Putamen (tissue), 1 donor: ENCODE measurements around the gene TSPEAR.
"Not testable (repeated sequence)": the region's sequence is repeated elsewhere in the genome, so short reads cannot be mapped to it uniquely, and the experiment has no call there.

Experiments
- DNase-seq: peaks from one replicate; pipeline ENCODE4 v3.0.0-alpha.2; 2016; ENCODE audit warnings: low spot score

The TSPEAR gene

DNA sequence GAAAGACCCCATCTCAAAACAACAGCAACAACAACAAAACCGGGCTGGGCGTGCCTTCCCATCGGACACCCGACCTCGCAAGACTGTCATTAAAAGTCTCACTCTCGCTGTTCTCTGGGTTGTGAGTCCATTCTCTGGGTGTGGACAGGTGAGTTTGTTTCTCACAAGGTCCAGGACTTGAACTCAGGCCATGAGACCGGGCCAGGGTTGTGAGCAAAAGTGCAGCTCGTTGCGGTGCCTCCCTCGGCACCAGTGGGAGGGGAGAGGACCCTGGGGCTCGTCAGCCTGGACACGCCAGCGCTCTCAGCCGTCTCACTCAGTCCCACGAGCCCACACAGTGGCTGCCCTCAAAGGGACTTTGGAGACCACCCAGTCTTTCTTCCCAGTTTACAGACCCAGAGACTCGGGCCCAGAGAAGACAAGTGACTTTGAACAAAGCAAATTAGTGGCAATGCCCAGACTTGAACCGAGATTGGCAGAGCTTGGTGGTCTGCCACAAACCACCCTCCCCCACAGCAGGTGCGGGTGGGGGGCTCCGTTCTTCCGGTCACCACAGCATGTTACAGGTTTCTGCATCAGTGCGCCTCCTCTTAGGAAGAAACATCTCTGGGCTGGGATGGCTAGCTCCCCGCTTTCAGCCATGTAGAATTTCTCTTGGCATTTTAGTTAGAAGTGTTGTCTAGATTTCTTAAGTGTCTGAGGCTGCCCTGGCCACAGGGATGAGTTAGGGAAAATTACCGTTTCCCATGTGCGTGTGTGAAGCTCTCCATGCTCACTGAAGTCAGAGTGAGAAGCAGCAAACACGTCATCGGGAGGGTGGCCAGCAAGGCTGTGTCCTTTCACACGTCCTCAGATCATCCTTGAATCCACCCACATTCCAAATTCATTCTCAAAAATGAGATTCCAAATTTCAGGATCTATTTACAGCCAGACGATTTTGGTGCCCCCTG is 227.8 kb downstream of the TSPEAR start:
- DNase-seq, result no peak

DNA sequence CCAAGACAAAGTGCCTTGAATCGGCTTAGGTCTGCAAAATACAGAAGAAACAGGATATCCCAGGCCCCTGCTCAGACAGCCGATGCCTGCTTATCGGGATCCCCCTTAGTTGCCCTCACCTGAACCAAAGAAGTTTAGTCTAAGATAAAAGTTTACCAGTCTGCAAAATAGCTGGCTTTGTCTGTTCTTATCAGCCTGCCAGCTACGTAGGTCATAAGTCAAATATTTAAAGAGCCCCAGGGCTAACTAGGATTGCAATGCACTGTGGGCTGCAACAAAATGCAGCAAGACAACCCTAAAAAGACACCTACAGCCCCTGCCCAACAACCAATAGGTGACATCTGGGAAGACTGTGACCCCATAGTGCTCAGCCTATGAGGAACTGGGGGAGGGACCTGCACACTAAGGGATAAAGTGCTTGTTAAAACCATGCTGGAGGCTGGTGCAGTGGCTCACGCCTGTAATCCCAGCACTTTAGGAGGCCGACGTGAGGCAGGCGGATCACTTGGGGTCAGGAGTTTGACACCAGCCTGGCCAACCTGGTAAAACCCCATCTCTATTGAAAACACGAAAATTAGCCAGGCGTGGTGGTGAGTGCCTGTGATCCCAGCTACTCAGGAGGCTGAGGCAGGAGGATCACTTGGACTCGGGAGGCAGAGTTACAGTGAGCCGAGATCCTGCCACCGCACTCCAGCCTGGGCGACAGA is 228.6 kb downstream of the TSPEAR start:
- no peak for DNase-seq

DNA sequence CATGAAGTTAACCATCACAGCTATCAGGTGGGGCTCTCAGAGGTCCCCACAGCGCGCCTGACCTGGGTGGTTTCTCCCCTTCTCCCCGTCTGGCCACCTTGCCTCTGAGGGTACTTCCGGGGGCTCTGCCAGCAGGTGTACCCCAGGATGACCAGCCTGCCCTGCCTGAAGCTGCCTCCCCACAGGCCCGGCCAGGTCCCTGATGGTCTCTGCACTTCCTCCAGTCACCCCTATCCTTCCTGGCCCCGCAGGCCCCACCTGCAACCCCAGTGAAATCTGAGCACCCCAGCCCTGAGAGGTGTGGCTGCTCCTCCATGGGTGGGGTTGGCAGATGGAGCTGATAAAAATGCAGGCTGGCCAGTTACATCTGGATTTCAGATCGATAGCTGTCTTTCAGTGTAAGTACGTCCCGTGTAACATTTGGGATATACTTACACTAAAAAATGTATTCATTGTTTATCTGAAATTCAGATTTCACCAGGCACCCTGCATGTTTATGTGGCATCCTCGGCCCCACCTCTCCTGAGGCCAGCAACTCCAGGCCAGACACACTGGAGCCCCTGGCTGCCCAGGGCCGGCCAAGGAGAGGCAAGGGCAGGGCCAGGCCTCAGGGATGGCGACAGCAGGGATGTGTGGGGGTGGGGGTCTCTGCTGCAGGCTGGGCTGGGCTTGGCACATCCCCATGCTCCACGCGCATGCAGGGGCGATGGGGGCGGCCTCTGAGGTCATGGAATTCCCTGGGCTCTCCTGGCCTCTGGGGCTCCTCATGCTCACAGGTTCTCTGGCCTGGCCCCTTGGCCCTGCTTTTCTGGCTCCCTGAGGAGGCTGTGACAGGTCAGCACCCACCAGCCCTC is 230.9 kb downstream of the TSPEAR start:
- DNase-seq, result no peak

DNA sequence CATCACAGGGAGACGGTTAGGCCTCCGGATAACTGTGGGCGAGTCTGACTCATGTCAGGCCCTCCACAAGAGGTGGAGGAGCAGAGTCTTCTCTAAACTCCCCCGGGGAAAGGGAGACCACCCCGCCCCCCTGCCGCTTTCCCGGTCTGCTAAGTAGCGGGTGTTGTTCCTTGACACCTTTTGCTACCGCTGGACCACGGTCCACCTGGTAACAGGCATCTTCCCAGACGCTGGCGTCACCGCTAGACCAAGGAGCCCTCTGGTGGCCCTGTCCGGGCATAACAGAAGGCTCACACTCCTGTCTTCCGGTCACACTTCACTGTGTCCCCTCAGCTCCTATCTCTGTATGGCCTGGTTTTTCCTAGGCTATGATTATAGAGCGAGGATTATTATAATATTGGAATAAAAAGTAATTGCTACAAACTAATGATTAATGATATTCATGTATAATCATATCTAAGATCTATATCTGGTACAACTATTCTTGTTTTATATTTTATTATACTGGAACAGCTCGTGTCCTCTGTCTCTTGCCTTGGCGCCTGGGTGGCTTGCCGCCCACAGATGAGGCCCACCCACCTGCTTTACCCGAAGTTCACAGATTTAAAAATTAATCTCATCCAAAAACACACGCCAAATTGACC is 231.7 kb downstream of the TSPEAR start:
- DNase-seq, result not testable (repeated sequence)

DNA sequence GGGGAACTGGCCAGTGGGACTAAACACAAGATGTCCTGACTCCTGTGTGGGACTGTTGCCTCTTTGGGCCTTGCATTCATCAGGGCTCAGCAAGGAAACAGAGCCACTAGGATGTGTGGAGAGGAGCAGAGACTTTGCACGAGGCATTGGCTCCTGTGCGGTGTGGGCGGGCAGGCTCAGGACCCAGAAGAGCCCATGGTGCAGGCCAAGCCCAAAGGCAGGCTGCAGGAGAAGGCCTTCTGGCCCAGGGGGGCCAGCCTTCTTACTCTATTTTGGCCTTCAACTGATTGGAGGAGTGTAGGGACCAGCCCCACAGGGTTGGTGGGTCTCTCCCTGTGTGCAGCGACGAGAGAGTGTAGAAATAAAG is 232.6 kb downstream of the TSPEAR start:
- DNase-seq, result no peak

DNA sequence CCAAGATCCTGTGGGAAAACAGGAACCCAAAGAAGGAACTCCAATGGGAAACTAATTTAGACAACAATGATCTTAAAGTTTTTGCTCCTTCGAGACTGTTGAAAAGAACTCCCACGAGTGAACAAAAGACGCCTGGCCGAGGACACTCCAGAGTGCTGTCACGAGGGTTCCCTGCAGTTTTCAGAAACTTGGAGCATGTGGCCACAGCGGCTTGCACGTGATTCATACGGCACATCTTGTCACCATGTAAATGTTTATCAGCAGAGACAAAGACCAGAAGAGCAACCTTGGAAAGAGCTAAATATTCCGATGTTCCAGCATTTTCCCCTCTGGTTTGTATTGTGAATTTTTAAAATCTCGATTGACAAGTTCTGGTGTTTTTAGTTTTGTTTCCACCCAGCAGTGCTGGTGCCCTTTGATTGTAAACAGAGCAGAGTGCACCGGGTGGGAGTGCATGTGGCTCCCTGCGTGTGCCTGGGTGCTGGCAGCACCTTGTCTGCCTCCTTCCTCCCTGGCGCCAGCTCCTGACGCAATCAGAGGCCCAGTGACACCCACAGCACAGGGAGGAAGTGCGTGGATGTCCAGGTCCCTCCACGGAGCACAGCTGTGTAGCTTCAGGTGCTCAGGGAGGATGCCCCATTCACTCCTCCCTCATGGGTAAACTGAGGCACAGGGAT is 233.1 kb downstream of the TSPEAR start:
- no peak for DNase-seq

DNA sequence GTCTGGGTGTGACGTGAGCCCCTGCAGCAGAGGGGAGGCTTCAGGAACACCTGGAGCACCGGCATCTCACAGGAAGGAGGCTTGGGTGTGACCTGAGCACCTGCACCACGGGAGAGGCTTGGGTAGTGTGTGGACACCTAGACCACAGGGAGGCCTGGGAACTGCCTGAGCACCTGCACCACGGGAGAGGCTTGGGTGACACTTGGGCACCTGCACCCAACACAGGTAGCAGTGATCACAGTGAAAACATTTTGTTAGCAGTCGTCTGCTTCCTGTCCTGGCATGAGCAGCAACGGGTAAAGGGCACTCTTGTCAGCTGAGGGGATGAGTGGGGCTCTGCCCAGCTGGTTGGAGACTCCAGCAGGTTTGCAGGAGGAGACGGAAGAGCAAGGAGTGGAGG is 233.7 kb downstream of the TSPEAR start:
- no peak for DNase-seq

DNA sequence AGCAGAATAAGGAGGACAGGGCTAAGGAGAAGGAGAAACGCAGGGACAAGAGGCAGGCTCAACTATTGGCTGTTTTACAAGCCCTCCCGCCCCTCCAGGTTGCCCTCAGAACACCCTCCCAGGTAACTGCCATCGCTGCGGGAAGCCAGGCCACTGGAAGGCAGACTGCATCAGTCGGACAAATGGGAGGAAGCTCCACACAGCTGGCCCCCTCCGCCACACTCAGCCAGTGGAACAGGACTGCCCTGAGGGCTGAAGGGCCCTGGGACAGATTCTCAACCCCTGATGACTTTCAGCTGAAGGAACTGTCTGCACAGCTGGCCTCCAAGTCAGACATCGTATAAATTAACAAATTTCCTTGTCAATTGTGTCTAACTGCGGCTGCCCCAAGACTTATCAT is 234.2 kb downstream of the TSPEAR start:
- DNase-seq, result no peak

DNA sequence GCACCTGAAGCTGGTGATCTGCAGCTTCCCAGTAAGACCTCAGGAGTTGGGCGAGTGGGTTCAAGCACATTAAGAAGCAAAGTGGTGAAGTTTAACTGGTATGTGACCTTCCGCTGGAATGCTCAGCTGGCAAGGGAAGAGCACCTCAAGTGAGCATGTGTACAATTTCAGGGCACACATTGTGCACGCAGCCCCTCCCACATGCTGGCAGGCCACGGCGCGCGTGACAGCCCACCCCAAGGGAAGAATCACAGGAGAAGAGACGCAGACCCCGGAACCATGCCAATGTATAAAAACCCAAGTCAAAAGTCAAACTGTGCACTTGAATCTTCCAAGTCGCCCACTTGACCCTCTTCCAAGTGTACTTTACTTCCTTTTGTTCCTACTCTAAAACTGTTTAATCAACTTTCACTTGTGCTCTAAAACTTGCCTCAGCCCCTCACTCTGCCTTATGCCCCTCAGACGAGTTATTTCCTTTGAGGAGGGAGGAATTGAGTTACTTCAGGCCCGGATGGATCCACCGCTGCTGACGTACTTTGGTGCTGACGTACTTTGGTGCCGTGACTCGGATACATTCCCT is 236.0 kb downstream of the TSPEAR start:
- DNase-seq, result no peak

DNA sequence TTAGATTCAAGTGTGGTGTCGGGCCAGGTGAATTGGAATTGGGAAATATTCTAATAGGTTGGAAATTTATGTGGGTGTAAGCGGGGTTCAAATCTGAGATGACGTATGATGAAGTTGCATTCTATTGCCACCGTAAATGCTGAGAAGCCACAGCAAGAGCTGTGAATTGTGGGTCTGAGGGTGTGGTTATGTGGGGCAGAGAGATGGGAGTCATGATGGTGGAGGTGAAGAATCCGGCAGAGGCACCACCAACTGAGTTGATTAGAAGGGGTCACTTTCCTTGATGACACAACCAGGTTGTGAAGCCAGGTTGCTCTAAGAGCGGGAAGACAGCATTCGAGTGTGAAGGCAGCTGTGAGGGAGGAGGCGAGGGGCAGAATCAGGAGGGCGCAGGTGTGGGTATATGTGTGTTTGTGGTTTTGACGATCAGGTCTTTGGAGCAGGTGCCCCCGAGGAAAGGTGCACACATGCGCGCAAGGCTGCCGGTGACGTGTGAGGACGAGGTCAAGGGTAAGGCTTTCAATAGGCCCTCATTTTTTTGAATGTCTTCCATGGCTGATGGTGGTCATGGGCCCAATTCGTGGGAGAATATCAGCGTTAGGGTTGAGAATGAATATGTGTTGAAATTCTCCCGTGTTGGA is 237.3 kb downstream of the TSPEAR start:
- no peak for DNase-seq

DNA sequence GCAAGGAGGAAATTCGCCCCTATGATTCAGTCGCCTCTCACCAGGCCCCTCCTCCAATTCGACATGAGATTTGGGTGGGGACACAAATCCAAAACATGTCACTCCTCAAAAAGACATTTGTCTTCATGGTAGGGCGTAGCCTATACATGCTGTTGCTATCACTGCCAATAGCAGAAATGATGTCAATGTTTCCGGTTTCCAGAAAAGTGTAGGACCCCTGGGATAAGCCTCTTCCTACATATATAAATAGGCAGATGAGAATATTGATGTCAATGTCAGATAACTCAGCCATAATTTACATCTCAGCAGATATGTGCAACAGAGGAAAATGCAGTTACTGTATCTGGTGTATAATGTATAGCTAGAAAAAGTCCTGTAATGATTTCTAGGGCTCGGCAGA is 239.4 kb downstream of the TSPEAR start:
- DNase-seq, result no peak

DNA sequence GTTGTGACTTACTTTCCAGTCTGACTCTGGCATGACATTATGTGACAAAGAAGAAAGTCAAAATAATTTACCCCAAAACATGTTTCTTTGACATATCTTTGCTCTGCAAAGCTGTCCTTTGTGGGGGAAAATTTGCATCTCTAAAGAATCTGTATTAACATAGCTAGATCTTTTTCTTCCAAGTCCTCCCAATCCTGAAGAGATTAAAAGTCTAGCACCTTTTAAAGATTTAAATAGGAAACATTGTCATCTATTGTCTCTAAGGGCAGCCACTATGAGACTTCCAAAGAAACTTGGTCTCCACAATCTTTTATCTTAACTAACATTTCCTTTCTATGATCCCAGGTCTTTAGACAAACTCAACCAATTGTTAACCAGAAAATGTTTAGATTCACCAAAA is 240.0 kb downstream of the TSPEAR start:
- no peak for DNase-seq

DNA sequence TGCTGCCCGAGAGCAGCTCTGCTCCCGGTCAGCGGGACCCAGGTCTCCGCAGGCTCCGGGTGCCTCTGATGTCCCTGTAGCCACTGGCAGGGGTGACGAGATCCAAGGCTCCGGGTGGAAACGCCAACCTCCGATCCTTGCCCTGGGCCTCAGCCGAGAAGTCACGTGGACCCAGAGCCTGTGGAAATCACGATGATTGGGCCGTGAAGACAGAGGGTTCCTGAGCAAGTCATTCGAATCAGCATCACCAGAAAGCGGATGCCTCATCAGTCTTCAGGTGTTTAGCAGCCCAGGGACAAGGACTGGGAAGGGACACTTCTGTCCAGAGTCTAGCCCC is 243.5 kb downstream of the TSPEAR start:
- DNase-seq, result no peak

DNA sequence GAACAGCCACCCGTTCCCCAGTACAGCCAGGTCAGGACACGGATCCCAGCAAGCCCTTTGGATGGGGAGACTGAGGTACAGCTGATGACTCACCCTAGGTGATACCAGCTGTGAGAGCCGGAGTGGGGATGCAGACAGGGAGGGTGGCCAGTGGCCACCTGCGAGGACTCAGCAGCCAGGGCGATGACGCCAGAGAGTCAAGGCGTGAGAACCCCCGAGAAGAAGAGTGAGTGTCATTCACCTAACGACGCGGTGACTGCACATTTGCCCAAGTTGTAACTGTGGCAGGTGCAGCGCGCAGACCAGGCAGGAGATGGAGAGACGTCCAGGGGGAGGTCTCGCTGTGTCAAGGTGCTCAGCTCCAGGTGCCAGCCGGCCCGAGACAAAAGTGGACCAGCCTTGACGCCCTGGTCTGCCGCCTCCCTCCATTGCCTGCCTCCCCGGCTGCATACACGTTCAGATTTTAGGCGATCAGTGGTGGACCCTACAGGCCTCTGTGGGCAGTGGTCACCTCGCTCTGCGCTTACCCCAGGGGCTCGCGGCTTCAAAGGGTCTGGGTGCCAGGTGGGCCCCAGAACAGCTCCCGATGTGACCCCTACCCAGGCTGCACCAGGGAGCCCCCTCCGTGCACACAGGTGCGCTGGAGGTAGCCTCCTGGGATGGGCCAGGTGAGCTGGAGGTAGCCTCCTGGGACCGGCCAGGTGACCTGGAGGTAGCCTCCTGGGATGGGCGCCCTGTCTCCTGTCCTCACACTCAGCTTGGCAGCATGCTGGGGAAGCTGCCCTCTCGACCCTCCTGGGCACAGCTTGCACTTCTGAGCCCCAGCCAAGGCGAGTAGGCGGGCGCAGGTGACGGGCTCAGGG is 244.1 kb downstream of the TSPEAR start:
- no peak for DNase-seq

DNA sequence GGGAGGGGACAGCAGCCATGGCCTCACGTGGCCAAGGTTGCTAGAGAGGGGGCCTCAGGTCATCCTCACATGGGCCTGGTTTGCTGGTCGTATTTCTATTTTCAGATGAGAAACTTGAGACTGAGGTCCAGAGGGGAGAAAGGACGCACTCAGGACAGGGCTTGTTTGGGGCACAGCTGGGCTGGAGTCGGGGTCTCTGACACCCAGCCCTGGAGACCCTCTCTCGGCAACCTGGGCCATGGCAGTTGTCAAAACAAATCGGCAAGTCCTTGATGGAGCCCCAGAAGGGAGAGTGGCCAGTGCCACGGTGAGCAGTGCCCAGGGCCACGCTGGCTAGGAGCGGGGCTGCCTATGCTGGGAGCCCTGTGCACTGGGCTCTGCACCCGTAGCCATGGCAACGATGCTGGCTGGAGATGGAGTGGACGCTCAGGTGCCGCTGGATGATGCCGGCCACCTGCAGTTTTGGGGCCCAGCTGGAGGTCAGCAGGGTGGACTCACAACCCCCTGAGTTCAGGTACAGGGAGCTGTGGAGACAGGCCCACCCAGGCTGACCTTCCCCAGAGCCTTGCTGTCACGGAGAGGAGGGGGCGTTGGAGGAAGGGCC is 244.9 kb downstream of the TSPEAR start:
- DNase-seq, result no peak

DNA sequence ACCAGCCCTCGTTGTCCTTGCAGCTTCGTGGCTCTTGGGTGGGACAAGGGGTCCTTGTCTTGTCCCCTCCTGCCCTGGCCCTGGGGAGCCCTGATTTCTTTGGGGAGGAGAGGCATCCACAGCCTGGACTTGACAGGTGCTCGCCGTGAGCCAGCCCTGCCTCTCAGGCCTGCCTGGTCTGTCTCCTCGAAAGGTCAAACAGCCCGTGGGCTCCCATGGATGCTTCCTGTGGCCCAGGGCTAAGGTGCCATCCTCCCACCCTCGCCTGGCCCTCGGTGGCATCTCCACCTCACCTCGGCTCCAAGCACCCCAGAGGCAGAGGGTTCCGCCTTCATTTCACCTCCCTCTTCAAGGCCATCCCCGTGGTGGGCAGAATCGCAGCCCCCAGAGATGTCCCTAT is 247.0 kb downstream of the TSPEAR start:
- no peak for DNase-seq

DNA sequence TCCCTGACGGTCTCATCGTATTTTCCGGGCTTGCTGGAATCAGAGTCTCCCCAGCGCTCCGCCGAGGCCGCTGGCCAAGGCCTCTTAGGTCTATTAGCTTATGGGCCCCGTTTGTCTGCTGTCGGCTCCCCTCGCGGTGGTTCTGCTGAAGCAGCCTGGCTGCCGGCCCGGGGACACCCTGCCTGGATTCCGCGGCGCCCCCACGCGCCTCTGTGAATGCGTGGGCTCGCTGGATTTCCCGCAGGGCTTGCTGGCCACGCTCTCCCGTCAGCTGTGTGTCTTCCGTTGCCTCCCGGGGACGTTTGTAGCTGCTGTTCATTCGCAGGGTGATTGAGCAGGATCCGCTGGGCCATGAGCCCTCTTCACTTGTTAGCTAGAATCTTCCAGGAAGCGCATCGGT is 247.6 kb downstream of the TSPEAR start:
- DNase-seq, result no peak

DNA sequence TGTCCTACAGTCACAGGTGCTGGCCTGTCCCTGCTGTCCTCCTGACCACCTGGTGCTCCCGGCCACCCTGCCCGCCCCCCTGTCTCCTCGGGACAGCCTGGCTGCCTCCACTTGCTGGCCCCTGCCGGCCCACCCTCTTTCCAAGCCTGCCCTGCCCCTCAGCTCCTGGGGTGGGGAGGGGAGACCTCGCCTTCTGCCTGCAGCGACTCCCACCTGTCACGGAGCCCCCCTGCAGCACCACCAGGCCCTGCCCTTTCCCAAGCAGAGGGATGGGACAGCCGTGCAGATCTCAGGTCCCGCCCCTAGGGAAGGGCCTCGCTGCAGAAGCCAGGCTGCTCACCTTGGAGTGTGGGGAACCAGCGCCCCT is 248.6 kb downstream of the TSPEAR start:
- no peak for DNase-seq

DNA sequence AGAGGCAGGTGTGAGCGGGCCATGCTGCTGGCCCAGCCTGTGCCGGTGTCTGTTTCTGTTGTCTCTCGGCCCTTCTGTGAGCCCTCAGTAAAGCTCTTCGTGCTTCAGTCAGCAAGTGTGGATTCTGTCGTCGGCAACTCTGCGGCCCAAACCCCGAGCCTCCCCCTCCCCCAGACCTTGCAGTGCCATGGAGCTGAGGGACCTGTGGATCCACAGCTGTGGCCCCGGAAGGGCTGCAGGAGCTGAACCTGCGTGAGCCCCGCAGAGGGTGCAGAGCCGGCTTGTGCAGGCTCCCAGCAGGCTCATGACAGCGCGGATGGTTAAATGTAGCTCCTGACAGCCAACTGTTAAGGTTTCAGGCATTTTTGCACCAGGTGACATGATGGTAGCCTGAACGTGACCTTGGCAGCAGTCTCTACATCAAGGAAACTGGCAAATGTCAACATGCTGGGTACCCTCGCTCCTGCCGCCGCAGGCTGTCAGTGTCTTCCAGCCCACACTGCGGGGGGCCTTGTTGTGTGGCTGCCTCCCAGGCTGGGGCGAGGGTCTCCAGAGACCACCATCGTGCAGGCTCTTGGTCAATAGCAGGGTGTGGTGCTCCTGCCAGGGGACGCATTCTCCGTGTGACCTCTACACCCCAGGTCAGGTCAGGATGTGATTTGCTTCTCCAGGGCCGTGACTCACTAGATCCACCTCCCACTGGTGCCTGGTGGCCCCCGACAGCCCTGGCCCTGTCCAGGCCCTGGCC is 249.1 kb downstream of the TSPEAR start:
- no peak for DNase-seq
